ENCODE data around the gene FEN1.

FEN1 gene

DNA sequence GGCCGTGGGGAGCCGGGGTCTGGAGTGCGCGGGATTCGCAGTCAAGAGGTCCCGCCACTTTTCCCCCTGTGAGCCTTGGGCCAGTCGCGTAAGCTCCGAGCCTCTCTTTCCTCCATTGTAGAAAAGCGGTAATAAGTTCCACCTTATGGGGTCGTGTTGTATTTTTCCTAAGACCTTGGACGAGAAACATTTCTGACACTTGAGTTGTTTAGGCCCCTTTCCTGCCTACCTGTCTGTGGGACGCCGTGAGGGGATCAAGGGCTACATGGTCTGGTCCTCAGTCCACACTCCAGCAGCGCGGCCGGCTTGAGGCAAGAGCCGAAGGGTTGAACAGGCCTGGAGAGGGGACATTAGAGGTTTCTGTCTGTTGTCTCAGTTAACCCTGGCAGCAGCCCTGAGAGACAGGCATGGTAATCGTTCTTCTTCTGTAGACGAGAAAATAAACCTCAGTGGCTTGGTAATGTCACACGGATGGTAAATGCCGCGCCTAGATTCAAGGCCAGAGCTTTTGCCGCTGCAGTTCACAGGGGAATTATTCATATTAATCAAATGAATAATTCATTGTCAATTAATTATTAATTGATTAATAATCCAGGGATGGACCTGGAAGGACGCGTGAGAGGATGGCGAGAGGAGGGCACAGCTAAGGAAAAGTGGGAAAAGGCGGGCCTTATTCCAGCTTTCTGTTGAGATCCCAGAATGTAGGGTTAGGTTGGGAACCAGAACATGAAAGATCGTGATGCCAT lies 545 bp downstream of the FEN1 start:
- in situ Hi-C loops (cut with MboI; ENCODE audit: low sequenced_read_pairs): no loop called here

DNA sequence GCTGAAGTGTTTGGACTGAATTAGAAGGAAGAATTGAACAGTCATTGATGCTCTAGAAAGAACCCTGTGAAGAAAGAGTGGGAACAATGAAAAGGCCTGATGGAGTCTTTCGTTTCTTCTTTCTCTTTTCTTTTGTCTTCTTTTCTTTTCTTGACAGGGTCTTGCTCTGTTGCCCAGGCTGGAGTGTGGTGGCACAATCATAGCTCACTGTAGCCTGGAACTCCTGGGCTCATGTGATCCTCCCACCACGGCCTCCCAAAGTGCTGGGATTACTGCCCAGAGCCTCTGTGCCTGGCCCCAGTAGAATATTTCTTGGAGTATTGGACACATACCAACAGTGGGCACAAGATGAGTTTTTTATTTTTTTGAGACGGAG lies 1.1 kb downstream of the FEN1 start:
- in situ Hi-C loops (cut with MboI; ENCODE audit: low sequenced_read_pairs): no loop called here

DNA sequence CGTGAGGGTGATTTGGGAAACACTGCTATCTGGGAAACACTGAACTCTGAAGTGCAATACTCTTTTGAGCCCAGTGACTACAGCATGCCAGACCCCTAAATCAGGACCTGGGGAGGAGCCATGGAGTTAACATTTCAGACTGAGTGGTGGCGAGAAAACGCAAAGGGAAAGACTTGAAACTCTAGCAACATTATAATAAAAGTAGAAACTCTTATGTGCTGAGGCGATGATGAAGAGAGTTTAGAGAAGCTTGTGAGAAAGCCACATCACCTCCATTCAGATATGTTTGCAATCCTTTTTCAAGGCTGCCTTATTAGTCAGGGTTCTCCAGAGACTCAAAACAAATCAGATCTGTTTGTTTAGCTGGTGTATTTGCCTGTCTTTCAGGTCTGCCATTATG lies 1.9 kb downstream of the FEN1 start:
- in situ Hi-C loops (cut with MboI; ENCODE audit: low sequenced_read_pairs): no loop called here

DNA sequence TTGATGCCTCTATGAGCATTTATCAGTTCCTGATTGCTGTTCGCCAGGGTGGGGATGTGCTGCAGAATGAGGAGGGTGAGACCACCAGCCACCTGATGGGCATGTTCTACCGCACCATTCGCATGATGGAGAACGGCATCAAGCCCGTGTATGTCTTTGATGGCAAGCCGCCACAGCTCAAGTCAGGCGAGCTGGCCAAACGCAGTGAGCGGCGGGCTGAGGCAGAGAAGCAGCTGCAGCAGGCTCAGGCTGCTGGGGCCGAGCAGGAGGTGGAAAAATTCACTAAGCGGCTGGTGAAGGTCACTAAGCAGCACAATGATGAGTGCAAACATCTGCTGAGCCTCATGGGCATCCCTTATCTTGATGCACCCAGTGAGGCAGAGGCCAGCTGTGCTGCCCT lies 2.7 kb downstream of the FEN1 start:
- in situ Hi-C loops (cut with MboI; ENCODE audit: low sequenced_read_pairs): no loop called here

DNA sequence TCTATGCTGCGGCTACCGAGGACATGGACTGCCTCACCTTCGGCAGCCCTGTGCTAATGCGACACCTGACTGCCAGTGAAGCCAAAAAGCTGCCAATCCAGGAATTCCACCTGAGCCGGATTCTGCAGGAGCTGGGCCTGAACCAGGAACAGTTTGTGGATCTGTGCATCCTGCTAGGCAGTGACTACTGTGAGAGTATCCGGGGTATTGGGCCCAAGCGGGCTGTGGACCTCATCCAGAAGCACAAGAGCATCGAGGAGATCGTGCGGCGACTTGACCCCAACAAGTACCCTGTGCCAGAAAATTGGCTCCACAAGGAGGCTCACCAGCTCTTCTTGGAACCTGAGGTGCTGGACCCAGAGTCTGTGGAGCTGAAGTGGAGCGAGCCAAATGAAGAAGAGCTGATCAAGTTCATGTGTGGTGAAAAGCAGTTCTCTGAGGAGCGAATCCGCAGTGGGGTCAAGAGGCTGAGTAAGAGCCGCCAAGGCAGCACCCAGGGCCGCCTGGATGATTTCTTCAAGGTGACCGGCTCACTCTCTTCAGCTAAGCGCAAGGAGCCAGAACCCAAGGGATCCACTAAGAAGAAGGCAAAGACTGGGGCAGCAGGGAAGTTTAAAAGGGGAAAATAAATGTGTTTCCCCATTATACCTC lies 3.3 kb downstream of the FEN1 start:
- in situ Hi-C loops (cut with MboI; ENCODE audit: low sequenced_read_pairs): no loop called here

DNA sequence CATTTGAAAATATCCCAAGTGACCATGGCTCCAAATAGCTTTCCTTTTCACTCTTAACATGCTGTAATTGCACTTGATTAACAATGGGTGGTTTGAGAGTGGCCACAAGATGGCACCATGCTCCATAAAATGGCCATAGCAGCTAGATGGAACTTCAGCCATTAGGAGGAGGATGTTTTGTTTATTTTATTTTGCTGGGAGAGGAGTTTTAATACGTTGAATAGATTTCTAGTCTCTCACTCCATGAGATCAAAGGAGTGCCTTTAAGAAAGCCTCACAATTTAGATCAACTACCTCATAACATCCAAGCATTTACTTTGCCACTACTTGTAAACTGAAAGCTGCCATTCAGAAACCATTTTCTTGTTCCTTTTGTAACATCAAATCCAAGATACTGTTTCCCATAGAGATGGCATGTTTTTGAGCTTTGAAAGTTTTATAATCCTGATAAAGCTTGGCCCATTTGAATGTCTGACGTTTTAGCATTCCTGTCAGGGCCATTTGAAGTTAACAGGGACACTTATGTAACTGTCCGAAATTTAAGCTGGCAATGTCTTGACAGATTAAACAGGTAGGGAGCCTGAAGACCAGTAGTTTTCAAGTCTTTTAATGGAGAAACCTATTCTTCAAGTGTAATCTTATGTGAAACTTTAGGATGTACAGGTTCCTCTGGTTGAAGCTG lies 4.7 kb downstream of the FEN1 start:
- in situ Hi-C loops (cut with MboI; ENCODE audit: low sequenced_read_pairs): no loop called here

DNA sequence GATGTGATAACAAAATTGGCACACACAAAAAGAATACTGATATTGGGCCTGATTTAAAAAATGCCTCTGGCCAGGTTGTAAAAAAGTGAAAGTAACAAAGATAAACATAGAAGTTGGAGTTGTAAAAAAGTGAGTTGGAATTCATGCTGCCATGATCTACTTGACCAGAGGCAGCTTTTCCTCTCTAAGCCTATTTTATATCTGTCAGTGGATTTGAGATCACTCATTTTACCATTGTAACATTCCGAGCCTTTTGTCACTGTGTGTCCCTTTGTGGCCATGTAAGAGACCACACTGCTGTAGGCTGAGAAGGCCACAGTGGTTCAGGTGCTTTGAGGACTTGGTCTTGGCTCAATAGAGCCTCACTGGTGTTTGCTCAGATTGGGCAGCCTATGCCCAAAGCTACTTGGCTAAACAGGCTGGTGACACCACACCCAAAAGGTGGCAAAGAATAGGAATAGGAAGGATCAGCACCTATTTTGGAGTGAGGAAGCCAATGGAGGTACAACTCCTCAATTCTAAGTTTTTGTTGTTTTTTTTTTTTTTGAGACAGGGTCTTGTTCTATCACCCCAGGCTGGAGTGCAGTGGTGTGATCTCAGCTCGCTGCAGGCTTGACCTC lies 7.1 kb downstream of the FEN1 start:
- in situ Hi-C loops (cut with MboI; ENCODE audit: low sequenced_read_pairs): no loop called here

DNA sequence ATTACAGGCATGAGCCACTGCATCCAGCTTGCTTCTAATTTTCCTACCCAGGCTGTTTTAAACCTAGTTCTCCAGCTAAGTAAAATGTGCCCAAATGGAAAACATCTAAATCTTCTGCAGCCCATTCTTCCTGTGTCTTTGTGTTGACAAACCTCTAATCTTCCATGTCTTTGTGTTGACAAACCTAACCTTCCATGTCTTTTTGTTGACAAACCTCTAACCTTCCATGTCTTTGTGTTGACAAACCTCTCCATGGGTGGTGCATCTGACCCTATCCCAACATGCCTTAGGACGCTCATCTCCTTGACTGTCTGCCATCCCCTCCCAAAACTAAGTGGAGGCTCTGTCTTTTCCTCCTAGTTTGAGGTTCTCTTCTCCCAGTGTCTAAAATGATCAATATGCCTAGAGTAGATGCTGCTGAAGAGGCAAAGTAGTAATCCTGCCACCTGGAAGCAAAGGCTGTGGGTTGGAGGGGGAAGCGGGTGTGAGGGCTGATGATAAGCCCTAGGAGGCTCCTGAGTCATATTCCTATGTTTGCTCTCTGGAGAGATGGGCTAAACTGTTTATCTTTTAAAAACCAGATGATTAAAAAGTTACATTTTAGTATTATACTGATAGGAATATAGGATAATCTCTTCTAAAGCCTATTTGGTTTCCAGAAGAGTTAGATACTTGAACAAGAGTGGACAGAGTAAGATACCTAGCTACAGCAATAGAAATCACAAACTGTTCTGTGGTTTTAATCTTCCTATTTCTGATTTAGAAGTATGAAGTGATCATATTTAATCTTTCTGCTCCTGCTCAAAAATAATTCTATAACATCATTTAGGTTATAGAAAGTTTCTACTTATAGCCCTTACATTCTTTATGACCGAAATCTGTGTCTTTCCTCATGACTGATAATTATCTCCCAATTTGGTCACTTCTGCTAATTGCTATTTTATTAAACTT lies 7.9 kb downstream of the FEN1 start:
- in situ Hi-C loops (cut with MboI; ENCODE audit: low sequenced_read_pairs): no loop called here

DNA sequence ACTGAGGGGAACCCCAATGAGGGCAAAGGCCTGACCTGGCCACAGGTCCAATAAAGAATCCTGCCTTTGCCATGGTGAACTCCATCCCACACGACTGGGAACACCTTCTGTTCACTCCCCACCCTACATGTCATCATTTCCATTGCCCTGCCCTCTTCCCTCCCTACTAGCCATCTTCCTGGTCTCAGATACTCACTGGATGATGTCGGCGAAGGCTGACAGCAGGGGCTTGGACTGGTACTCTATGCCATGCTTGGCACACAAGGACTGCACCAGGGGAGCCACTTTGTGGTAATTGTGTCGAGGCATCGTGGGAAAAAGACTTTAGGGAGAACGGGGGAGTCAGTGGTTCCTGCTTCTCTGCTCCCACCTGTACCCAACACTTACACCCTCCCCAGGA lies 9.9 kb downstream of the FEN1 start:
- in situ Hi-C loops (cut with MboI; ENCODE audit: low sequenced_read_pairs): no loop called here

DNA sequence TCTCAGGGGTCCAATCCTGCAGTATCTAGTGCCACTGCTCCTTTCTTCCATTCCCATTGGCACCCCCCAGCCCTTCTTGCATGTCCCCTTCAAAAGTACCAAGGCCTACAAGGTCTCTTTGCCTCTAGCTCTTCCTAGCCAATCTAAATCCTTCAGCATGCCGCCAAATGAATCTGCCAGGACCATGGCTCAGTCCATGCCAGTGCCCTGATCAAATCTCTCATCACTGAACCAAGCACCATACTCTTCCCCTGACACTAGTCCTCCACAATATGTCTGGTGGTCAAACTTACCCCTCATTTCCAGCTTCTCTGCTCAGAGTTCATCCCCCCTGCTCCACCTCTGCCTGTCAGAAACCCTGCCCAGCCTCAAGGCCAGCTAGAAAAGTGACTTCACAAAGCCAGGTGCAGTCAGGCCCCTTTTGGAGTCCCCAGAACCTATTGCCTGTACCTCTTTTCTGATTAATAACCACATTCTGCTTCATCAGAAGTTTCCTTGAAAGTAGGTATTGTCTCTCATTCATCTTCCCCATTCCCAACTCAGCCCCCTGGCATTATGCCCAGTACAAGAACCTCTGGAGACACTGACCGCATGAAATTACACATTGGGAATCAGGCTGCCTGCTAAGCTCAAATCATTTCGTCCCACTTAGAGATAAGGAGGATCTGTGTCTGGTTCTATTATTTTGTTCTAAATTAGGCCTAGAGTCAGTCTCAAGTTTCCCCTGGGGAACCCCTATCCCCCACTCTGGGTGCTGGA lies 11.4 kb downstream of the FEN1 start:
- in situ Hi-C loops (cut with MboI; ENCODE audit: low sequenced_read_pairs): no loop called here

DNA sequence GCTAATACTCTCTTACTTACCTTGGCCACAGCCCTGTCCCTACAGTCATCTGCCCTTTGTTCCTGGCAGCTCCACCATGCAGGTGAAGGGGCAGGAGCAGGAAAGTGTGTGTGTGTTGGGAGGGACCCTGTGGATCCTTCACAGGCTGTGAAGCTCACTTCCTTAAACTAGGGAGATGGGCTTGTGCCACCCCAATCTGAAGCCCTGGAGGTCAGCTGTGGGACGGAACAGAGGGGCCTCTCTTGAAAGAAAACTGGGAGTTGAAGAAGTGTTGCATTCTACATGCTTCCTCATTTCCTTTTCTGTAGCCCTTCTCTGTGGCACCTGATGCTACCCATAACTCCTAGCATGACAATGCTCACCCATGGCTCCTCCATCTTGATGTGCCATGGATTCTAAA lies 12.4 kb downstream of the FEN1 start:
- in situ Hi-C loops (cut with MboI; ENCODE audit: low sequenced_read_pairs): no loop called here

DNA sequence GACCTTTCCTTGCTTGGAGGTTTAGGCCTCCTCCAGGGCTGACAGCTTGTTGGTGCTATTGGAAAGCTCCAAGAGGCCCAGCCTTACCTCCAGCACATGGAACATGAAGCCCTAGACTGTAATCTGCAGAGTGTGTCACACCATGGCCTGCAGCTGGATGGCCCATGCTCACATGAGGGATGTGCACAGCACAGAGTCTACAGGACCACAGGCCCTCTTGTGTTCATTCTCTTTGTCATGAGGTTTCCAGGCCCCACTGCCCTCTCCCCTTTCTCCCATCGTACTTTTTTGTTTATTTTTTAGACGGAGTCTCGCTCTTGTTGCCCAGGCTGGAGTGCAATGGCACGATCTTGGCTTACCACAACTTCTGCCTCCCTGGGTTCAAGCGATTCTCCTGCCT lies 14.1 kb downstream of the FEN1 start:
- in situ Hi-C loops (cut with MboI; ENCODE audit: low sequenced_read_pairs): no loop called here

DNA sequence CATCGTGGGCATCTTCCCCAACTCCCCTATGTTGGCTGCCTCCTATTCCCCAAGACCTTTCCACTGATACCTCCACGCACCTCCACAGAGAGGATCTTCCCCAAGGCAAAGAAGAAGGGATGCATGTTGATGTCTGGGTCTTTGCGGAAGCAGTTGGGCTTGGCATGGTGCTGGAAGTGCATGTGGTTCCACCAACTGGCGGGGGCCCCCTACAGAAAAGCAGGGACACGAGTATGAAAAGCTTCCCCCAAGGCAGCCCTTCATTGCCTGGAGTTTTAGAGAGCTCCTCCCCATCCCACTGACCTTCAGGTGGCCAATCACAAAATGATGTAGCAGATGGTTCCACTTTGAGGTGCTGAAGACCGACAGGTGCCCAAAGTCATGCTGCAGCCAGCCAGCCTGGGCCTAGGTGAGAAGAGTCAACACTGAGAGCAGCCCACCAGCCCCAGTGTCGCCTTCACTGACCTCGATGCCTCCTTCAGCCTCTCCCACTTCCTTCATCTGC lies 18.0 kb downstream of the FEN1 start:
- in situ Hi-C loops (cut with MboI; ENCODE audit: low sequenced_read_pairs): no loop called here

DNA sequence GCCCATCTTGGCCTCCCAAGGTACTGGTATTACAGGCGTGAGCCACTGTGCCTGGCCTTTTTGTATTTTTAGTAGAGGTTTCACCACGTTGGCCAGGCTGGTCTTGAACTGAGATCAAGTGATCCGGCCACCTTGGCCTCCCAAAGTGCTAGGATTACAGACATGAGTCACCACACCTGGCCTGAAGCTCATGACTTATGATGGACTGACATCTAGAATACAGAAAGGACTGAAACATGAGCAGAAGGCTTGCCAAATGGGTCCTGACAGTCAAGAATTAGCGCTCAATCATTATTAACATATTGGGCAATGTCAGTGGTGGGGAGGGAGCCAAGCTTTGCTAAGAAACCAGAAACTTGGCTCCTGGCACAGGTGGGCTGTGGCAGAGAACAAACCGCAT lies 19.1 kb downstream of the FEN1 start:
- in situ Hi-C loops (cut with MboI; ENCODE audit: low sequenced_read_pairs): no loop called here

DNA sequence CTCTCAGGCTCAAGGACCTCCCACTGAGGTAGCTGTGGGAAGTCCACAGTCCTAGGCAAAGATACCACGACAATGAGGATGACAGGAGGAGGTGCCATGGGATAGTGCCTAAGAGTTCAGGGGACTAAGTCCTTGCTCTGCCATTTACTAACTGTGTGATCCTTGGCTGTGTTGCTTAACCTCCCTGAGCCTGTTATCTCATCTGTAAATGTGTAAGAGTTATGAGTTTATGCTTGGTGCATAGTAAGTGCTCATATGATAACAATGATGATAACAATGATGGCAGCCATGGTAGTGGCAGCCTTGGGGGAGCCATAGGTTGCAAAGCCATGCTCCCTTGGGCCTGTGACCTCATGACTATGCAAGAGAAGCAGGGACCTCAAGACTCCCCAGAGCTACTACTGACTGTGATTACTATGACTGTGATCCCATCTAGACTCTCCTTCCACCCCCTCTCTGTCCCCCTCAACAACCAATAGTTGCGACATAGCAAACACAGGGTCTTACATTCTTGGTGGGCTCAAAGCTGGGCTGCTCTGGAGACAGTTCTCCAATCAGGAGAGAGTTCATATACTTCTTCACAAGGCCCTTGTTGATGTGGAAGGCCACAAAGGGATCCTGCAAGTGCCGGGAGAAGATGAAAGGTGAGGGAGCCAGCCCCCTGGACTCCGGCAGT lies 20.2 kb downstream of the FEN1 start:
- in situ Hi-C loops (cut with MboI; ENCODE audit: low sequenced_read_pairs): no loop called here

DNA sequence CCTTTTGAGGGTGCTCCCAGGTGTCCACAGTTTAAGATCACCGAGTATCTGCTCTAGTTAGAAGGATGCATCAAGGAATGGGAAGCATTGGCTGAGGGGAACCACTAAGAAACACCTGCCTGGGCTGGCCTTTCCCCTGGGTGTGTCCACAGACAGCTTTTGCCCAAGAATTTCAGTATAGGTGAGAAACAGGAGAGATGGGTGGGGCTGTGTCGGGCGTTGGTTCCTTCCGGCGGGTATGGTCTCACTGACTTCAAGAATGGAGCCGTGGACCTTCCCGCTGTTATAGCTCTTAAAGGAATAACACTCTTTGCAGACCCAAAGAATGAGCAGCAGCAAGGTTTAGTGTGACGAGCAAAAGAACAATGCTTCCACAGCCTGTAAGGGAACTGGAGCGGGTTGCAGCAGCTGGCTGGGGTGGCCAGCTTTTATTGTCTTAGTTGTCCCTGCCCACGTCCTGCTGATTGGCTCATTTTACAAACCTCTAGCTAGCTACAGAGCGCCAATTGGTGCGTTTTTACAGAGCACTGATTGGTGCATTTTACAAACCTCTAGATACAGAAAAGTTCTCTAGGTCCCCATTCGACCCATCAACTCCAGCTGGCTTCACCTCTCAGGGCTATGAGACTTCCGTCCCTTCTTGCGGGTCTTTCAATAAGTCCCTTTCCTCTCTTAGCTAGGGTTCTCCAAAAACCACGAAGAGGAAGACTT lies 21.7 kb downstream of the FEN1 start:
- in situ Hi-C loops (cut with MboI; ENCODE audit: low sequenced_read_pairs): no loop called here

DNA sequence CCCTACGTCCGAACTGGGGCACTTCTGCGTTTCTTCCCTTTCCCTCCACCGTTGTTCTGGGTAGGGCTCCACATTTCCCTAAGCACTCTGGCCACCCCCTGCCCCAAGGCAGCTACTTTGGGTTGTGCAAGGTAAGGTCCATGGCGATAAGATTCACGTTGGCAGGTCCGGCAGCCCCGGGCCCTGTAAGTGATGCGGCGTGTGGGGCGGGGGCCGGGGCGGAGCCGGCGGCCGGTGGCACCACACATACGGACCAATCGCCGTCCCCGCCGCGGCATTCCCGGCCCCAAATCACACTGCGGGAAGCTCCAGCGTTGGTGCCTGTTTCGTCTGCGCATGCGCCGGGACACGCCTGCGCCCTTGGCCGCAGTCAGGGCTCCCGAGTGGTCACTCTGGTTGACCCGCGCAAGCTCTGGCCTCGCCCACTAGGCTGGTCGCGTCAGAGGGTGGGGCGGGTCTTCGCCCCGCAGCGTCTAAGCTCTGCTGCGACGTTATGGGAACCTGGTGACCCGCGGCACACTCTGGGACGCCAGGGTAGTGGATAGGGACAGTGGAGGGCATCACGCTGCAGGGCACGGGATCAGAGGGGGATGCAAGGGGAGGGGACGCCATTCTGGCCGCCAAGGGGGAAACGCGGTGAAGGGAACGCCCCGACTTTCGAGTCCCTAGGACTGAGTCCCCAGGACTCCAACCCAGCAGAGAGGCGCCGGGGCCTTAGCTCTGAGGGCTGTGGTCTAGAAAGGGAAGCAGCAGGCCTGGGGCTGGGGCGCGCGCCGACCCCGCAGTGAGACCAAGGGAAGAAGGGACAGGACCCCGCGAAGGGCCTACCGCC lies 22.5 kb downstream of the FEN1 start:
- in situ Hi-C loops (cut with MboI; ENCODE audit: low sequenced_read_pairs): no loop called here

Measured in HL-60/S4 treated with retinoic acid at 250 ng/mL for 4 days and 3 days (cell line).